Smooth muscle cell (in vitro differentiated cells): ENCODE data around the gene ZBP1. TPM values are rescaled to one million over a fixed set of nuclear protein-coding genes. Genes with fewer than 3 reads are reported as not detected.

ENCODE experiments used
- DNase-seq: peaks from one replicate; lab custom pipeline; 2025; ENCODE audit not compliant: unreplicated experiment; lab: John Stamatoyannopoulos, UW
- H2AFZ ChIP-seq: fragments of 200-600 bp; sonication (generic); 2 replicates; pipeline ENCODE4 v1.6.0; 2016; ENCODE audit warnings: antibody characterized with exemption, low read depth, mild to moderate bottlenecking
- H3F3A ChIP-seq: fragments of 200-600 bp; sonication (generic); 2 replicates; pipeline ENCODE4 v1.6.0; 2017; ENCODE audit warnings: antibody characterized with exemption, low read depth
- H3K27ac ChIP-seq: fragments of 200-600 bp; sonication (generic); 2 replicates; pipeline ENCODE4 v1.5.1; 2016; ENCODE audit warnings: low read depth, mild to moderate bottlenecking
- H3K27me3 ChIP-seq: fragments of 200-600 bp; sonication (generic); 2 replicates; pipeline ENCODE4 v1.6.1; 2016; ENCODE audit warnings: low read depth, mild to moderate bottlenecking
- H3K36me3 ChIP-seq: fragments of 200-600 bp; sonication (generic); 2 replicates; pipeline ENCODE4 v1.5.1; 2016; ENCODE audit warnings: low read depth
- H3K4me1 ChIP-seq: fragments of 200-600 bp; sonication (generic); 2 replicates; pipeline ENCODE4 v1.5.1; 2016; ENCODE audit warnings: low read depth
- H3K4me2 ChIP-seq: fragments of 200-600 bp; sonication (generic); 2 replicates; pipeline ENCODE4 v1.6.0; 2016; ENCODE audit warnings: mild to moderate bottlenecking
- H3K4me3 ChIP-seq: fragments of 200-600 bp; sonication (generic); 2 replicates; pipeline ENCODE4 v1.5.1; 2016; ENCODE audit warnings: mild to moderate bottlenecking
- H3K79me2 ChIP-seq: fragments of 200-600 bp; sonication (generic); 2 replicates; pipeline ENCODE4 v1.6.0; 2016; ENCODE audit warnings: low read depth, mild to moderate bottlenecking
- H3K9ac ChIP-seq: fragments of 200-600 bp; sonication (generic); 2 replicates; pipeline ENCODE4 v1.6.0; 2016; ENCODE audit warnings: low read depth
- H3K9me3 ChIP-seq: fragments of 200-600 bp; sonication (generic); replicated peaks from 2 replicates; pipeline ENCODE4 v1.5.1; 2016; ENCODE audit warnings: low read depth
- H4K20me1 ChIP-seq: fragments of 200-600 bp; sonication (generic); 2 replicates; pipeline ENCODE4 v1.6.0; 2016; ENCODE audit warnings: low read depth
- WGBS: methylation state at CpG from one replicate; pipeline ENCODE4 v1.1.7; 2016; ENCODE audit warnings: low lambda C conversion rate; 5-methylcytosine and 5-hydroxymethylcytosine counted together
- polyA plus RNA-seq: library from polyadenylated mRNA; unstranded; fragments of >200 nt; fragmentation: Nextera tagmentation; extraction: Ambion mirVana; gene quantifications from 2 replicates; pipeline ENCODE4 v1.2.1, GENCODE V29; 2016
- total RNA-seq: library from RNA; depleted of rRNA; stranded (reverse); fragments of >200 nt; gene quantifications from 2 replicates; pipeline ENCODE4 v1.2.3, GENCODE V29; 2014
- TF ChIP-seq, protein P1 (sequence below): fragments of 200-600 bp; sonication (generic); IDR thresholded peaks from 2 replicates; pipeline ENCODE4 v1.5.1; 2017; ENCODE audit warnings: borderline replicate concordance, mild to moderate bottlenecking, antibody characterized with exemption; ENCODE audit not compliant: insufficient read depth, poor library complexity, severe bottlenecking

The ZBP1 gene
- total and polyA plus RNA-seq, 2 experiments from 2014 or later, result not detected

DNA sequence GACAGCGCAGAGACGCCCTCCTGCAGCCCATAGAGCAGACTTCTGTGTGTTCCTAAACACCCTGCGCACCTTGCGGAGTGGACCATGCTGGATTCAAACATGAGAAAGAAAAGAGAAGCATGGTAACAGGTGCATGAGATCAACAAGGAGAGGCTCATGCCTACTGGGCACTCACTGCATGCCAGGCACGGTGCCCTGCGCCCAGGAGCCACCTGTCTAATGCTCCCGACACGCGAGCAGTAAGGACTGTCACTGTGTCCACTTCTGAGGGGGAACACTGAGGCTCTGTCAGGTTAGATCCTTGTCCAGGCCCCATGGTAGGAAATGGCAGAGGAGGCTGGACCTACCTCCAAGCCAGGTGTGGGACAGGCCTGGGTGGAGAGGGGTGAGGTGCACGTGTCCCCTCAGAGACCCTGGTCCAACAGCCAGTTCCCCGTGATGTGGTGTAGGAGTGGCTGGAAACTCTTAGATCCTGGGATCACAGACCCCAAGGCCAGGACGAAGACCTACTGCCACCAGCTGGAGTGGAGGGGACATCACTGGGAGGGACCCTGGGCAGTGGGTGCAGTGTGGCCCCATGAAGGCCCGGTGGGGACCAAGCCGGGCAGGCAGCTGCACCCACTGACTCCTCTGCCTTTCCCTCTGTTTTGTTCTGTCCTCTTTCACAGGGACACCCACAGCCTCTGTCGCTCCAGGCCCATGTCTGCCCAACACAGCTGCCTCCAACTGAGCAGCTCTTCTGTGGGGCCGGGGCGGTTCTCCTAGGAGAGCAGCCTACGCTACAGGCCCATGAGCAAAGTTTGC is 29.5 kb downstream of the ZBP1 start:
- Histone ChIP-seq H4K20me1 (no peaks in the 10 kb centered on the region), H2AFZ (no peak overlapping the region), H3F3A (no peaks in the 10 kb centered on the region), H3K79me2 (no peaks in the 10 kb centered on the region), H3K36me3 (no peaks in the 10 kb centered on the region), H3K4me3 (no peak overlapping the region), H3K9me3 (no peaks in the 10 kb centered on the region), H3K27ac (no peak overlapping the region), H3K9ac (no peak overlapping the region), H3K4me2 (no peak overlapping the region), H3K27me3 (no peaks in the 10 kb centered on the region), H3K4me1 (no peaks in the 10 kb centered on the region)
- 93% methylated on average over 18 of the region's 18 CpGs for WGBS
- DNase-seq, result no peak
- TF ChIP-seq, protein P1, sequence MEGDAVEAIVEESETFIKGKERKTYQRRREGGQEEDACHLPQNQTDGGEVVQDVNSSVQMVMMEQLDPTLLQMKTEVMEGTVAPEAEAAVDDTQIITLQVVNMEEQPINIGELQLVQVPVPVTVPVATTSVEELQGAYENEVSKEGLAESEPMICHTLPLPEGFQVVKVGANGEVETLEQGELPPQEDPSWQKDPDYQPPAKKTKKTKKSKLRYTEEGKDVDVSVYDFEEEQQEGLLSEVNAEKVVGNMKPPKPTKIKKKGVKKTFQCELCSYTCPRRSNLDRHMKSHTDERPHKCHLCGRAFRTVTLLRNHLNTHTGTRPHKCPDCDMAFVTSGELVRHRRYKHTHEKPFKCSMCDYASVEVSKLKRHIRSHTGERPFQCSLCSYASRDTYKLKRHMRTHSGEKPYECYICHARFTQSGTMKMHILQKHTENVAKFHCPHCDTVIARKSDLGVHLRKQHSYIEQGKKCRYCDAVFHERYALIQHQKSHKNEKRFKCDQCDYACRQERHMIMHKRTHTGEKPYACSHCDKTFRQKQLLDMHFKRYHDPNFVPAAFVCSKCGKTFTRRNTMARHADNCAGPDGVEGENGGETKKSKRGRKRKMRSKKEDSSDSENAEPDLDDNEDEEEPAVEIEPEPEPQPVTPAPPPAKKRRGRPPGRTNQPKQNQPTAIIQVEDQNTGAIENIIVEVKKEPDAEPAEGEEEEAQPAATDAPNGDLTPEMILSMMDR, result no peak

DNA sequence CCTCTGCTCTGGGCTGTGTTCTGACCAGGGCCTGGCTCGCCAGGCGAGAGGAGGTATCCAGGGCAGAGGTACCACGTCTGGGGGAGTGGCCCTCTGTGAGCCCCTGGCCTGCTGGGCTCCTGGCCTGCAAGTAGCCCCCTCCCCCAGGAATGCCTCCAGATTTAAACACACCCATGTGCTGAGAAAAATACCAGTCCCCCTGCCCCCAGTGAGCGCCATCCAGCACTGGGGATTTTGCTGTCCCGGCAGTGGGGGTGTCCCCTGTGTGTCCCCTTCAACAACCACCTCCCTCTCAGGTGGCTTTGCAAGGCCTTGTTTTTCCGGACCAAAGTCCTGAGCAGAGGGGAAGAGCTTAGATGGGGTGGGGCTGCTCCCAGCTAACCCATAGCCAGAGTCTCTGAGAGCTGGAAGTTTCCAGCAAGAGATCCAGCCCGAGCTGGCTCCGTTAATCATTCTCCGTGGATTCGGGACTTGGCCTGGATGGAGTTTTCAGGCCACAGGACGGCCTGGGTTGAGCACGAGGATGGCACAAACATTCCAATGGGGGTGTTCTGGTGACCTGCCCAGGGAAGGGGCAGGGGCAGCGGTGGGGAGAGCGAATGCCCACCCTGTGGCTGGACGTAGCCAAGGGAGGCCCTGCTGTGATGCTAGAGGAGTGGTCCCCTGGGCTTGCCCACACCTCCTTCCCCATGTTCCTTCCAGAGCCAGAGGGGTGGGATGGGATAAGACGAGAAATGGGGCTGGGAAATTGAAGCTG is 30.3 kb downstream of the ZBP1 start:
- Histone ChIP-seq H3K4me3 (no peak overlapping the region), H3K9me3 (no peaks in the 10 kb centered on the region), H3K27ac (no peak overlapping the region), H3F3A (no peaks in the 10 kb centered on the region), H3K4me1 (no peaks in the 10 kb centered on the region), H3K79me2 (no peaks in the 10 kb centered on the region), H3K4me2 (no peak overlapping the region), H4K20me1 (no peaks in the 10 kb centered on the region), H3K36me3 (no peaks in the 10 kb centered on the region), H3K27me3 (no peaks in the 10 kb centered on the region), H2AFZ (no peak overlapping the region), H3K9ac (no peak overlapping the region)
- DNase-seq, result no peak
- 88% methylated on average over 16 of the region's 16 CpGs for WGBS
- TF ChIP-seq, protein P1, result no peak

DNA sequence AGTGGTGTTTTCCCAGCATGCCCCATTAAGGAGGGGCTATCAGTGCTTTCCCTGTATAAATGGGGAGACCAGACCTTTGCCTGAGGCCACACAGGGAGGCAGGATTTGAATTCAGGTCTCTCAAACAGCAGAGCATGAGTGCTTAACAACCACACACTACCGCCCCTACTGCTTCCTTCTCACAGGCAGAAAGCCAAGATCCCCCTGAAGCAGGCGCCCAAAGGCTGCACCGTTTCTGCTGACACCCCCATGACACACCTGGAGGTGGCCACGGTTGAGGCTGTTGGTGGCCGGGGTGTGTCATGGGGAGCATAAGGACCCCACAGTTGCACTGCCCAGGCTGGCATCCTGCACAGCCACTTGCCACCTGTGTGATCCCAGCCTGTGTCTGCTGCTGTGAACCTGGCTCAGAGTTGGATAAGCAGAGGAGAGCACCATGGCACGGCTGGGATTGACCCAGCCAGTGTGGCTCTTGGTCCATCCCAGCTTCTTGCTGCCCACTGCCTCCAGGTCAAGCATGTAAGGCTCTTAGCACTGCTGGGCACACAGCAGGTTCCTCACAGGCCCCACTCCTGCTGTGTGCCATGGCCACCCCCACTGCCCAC is 31.0 kb downstream of the ZBP1 start:
- Histone ChIP-seq H3K4me1 (no peaks in the 10 kb centered on the region), H3K27me3 (no peaks in the 10 kb centered on the region), H4K20me1 (no peaks in the 10 kb centered on the region), H3K4me3 (no peak overlapping the region), H3K9ac (no peak overlapping the region), H3K27ac (no peak overlapping the region), H3K4me2 (no peak overlapping the region), H3F3A (no peaks in the 10 kb centered on the region), H3K79me2 (no peaks in the 10 kb centered on the region), H3K36me3 (no peaks in the 10 kb centered on the region), H2AFZ (no peak overlapping the region), H3K9me3 (no peaks in the 10 kb centered on the region)
- no peak for DNase-seq
- WGBS, result 93% methylated on average over 6 of the region's 6 CpGs
- TF ChIP-seq, protein P1, result no peak
